Activated CD8-positive, alpha-beta memory T cell treated with anti-CD3 and anti-CD28 coated beads for 4 hours (primary cell): ENCODE results near the gene DIPK2B.

Experiments
- DNase-seq, 2 donors: peaks; one replicate each; pipeline ENCODE4 v3.0.0-alpha.2; 2020; ENCODE audit warnings: low read depth in 2 of 2

Gene DIPK2B

DNA sequence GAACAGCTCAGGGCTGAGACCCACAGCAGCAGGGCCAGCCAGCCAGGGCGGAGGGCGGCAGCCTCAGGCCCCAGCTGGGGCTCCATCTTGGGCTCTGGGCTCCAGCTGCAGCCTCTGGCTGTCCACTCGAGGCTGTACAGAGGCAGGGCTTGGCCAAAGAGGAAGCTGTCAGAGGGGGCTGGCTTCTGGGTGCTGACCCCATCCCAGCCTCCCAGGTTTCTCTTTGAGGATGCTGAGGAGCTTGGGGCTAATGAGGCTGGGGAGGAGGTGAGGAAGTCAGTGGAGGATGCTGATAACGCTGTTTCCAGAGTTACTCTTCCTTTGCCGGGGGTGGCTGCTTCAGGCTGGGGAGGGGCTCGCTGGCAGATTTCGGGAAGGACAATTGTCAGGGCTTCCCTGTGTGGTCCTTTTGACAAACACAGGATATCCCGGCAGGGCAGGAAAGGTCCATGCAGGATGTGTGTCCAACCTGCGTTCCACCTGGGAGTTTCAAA is at the start of gene DIPK2B:
DIPK2B (minus strand) TSS at position 136 of the 494 bp plus-strand sequence; CDS start at position 86, 50 bp downstream.
- DNase-seq, result no peak

GRCh38 chrX:45240301-45240700 is 39.6 kb upstream of the DIPK2B start:
- no peak for DNase-seq

- no peak for DNase-seq
Measured at GRCh38 chrX:45238489-45238888, 37.8 kb upstream of the DIPK2B start.

- DNase-seq, result no peak
Measured at GRCh38 chrX:45233531-45233930, 32.9 kb upstream of the DIPK2B start.

DNA sequence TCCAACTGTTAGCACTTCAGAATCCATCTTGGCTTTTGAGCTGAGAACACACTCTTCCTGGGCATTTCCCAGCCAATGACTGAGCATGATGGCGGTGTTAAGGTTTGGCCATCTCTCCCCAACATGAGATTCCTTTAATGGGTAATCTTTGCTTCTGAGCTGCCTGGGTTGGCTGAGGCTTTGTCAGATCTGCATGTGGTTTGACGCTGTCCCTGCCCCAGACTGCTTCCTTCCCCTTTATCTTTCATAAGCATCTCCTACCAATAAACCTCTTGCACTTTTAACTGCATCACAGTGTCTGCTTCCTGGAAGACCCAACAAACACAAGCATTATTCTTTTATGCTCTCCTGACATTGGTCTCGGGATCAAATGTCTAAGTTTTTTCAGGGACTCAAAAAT is 31.5 kb upstream of the DIPK2B start:
- DNase-seq, result no peak

GRCh38 chrX:45230410-45230809 is 29.7 kb upstream of the DIPK2B start:
- no peak for DNase-seq

GRCh38 chrX:45229348-45229747 is 28.7 kb upstream of the DIPK2B start:
- no peak for DNase-seq

DNA sequence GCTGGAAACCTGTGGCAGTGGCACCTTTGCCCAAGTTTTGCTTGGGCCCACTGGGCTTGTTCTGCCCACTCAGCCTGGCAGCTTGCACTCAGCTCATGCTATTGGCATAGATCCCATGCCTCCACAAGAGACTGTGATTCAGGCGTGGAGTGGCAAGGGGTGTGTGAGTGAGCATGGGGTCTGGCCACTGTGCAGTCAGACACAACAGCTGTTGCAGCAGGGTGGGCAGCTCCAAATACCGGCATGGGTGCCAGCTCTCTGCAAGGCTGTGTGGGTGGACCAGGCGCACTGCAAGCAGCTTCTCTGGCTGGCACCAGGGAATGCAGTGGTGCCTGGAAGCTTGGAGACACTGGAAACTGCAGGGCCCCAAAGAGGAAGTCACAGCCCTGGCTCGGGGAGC is 27.4 kb upstream of the DIPK2B start:
- no peak for DNase-seq

DNA sequence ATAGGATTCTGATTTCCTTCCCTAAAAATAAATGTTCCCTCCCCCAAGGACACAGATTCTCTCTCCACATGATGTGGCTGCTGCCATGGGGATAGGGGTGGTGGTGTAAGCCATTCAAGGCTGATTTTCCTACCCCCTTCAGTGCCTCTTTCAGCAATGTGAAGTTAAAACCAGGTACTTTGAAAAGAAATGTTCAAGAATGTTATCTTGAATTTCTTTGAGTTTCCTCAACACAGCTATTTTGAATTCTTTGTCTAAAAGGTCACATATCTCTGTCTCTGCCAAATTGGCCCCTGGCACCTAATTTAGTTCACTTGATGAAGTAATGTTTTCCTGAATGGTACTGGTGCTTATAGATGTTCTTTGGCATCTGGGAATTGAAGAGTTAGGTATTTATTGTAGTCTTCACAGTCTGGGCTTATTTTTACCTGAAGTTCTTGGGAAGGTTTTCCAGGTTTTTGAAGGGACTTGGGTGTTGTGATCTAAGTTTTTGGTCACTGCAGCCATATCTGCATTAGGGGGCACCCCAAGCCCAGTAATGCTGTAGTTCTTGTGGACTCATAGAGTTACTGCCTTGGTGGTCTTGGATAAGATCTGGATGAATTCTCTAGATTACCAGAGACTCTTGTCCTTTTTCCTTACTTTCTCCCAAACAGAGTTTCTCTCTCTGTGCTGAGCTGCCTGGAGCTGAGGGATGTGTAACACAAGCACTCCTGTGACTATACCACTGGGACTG is 7.6 kb upstream of the DIPK2B start:
- no peak for DNase-seq

DNA sequence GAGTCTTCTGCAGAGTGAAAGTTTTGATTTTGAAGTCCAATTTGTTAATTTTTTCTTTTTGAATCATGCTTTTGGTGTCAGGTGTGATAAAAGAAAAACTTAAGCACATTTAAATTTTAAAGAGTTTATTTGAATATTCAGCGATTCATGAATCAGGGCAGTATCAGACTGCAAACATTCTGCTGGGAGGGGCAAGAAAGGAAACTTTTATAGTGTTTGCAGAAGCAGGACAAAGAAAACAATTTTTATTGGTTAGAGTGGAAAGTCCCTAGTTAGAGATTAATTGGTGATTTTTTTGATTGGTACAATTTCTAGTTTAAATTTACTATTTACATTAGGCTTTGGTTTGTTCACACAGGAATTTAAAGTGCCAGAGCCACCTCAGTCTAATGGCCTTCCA is 1.5 kb upstream of the DIPK2B start:
- no peak for DNase-seq

DNA sequence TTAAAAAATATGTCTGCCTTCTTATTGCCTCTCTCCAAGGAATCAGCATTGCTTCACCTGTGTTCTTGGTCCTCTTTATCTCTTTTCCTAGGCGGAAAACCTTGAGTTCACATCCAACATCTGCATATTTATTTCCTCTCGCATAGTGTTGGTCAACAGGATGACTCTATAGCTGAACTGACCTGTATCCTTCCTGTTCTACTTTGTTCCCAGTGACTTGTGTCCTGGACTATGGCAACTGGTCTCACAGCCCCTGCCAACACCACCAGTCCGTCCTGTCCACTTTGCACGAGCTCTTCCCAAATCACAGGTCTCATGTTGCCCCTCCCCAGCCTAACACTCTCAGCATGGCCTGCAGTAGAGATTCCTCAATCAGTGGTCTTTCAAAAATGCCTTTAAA is 2.0 kb downstream of the DIPK2B start:
- DNase-seq, result no peak

GRCh38 chrX:45198301-45198700 is 2.4 kb downstream of the DIPK2B start:
- DNase-seq, result no peak

GRCh38 chrX:45196701-45197100 is 4.0 kb downstream of the DIPK2B start:
- no peak for DNase-seq

- no peak for DNase-seq
Measured at GRCh38 chrX:45191820-45192409, 8.8 kb downstream of the DIPK2B start.

- no peak for DNase-seq
Measured at GRCh38 chrX:45191383-45191782, 9.3 kb downstream of the DIPK2B start.

DNA sequence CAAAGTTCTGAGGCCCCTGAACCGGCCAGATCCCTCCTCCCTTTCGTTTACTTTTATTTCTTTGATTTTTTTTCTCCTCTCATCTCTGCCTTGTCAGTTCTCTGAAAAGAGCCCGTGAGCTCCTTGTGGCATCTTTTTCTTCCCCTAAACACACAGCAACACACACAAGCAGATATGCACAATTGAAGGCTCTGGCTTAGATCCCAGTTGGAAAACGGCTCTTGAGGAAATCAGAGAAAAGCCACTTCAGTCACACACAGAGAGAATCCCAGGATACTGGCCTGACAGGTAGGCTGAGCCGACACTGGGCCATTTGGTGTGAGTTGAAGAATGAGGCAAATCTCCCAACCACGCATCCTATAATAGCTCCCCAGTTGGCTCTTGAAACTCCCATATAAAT is 12.9 kb downstream of the DIPK2B start:
- no peak for DNase-seq

- DNase-seq, result no peak
Measured at GRCh38 chrX:45186643-45187026, 14.0 kb downstream of the DIPK2B start.

- DNase-seq, result no peak
Measured at GRCh38 chrX:45184211-45184610, 16.5 kb downstream of the DIPK2B start.

DNA sequence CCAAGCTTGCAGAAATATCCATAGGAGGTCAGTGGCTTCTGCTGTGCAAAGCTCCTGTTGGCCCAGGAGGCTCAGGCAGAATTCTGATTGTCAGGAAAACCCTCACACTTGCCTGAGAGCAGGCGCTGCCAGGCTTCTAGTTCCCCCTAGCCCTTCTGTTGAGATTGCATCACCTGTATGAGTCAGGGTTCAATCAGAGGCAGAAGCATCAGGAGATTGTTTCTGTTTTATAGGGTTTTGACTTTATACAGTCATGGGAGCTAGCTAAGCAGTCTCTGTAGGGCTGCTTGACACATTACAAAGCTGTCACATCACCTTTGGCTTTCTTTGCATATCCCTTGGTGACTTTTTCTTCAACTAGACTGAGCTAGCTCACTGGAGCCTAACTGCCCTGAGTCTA is 27.8 kb downstream of the DIPK2B start:
- no peak for DNase-seq

DNA sequence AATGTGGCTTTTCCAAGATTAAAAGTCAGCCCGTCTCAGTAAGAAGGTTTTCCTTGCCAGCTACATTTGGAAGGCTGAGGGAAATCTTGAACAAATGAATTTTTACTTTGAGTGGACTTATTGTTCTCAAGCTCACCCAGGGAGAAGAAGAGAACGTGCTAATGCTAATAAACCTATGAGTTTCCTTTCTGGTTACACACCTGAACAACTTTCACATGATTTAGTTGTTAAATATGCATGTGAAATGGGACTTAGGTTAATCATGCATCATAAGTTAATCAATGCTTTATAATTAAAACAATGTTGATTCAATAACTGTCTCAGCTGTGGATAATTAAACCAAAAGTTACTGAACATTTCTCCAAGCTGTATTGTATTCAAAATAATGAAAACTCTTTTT is 33.9 kb downstream of the DIPK2B start:
- DNase-seq, result no peak

DNA sequence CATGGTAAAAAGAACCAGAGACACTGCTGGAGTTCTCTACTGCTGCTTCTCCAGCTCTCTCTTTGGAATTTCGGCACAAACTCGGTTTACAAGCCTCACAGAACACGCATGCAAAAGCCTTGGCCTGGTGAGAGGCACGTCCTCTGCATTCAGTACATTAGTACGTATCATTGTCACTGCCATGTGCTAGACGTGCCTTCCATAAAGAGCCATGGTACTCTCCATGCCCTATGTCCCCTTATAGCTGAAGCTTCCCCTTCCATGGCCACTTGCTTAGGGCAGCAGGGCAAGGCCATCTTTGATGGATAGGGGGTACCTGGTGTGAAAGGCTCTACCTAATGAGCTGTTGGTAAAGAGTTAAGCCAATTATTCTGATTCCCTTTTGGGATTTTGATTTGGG is 35.0 kb downstream of the DIPK2B start:
- no peak for DNase-seq

GRCh38 chrX:45164995-45165394 is 35.7 kb downstream of the DIPK2B start:
- no peak for DNase-seq

DNA sequence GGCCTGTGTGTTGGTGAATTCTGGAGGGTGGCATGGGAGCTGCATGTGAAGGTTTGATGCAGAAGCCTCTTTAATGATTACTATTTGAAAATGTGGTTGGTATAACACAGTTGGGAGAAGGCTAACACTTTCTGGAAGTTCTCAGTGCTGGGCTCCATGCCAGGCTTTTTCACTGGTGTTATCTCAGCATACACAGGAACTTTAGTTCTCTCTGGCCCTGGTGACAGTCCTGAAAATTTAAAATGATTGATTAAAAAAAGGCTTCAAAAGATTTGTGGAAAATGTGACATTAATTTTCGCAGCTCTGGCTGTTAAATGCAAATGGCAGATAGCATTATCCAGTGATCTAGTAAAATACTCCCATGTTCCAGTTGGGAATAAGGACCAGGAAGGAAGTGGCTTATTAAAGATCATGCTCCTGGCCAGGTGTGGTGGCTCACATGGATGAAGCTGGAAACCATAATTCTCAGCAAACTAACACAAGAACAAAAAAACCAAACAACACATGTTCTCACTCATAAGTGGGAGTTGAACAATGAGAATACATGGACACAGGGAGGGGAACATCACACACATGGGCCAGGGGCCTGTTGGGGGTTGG is 36.6 kb downstream of the DIPK2B start:
- DNase-seq, result no peak
